HG02759 (cell line): ENCODE measurements around the gene ABCF2.

ENCODE experiments used
- ATAC-seq: cut with Tn5 transposase; IDR thresholded peaks from one replicate; pipeline ENCODE4 v1.9.1; 2021; ENCODE audit warnings: mild to moderate bottlenecking, moderate library complexity; ENCODE audit not compliant: unreplicated experiment

ABCF2 gene

GRCh38 chr7:151242159-151243044 is 15.4 kb upstream of the ABCF2 start:
- no peak for ATAC-seq

GRCh38 chr7:151241755-151242096 is 14.7 kb upstream of the ABCF2 start:
- ATAC-seq, result no peak

GRCh38 chr7:151240942-151241754 is 14.1 kb upstream of the ABCF2 start:
- no peak for ATAC-seq

- ATAC-seq, result no peak
Observed at GRCh38 chr7:151240536-151240935, 13.5 kb upstream of the ABCF2 start.

- ATAC-seq, result no peak
Observed at GRCh38 chr7:151239837-151240459, 12.9 kb upstream of the ABCF2 start.

- no peak for ATAC-seq
Observed at GRCh38 chr7:151238924-151239836, 12.2 kb upstream of the ABCF2 start.

GRCh38 chr7:151238190-151238810 is 11.3 kb upstream of the ABCF2 start:
- no peak for ATAC-seq

GRCh38 chr7:151237244-151238189 is 10.5 kb upstream of the ABCF2 start:
- ATAC-seq, result no peak

- no peak for ATAC-seq
Observed at GRCh38 chr7:151236406-151236805, 9.4 kb upstream of the ABCF2 start.

- no peak for ATAC-seq
Observed at GRCh38 chr7:151235091-151235787, 8.2 kb upstream of the ABCF2 start.

GRCh38 chr7:151233804-151234203 is 6.8 kb upstream of the ABCF2 start:
- ATAC-seq, result no peak

- ATAC-seq, result peak; percentile 33
Observed at GRCh38 chr7:151232917-151233701, 6.1 kb upstream of the ABCF2 start.

GRCh38 chr7:151232091-151232916 is 5.3 kb upstream of the ABCF2 start, which contains the start of gene CHPF2:
Gene CHPF2, plus strand, starts transcription at chr7:151232483. Its CDS starts 1,529 bp downstream, at chr7:151234012.
- peak; percentile 97 for ATAC-seq

GRCh38 chr7:151231080-151231479 is 4.1 kb upstream of the ABCF2 start:
- ATAC-seq, result no peak

GRCh38 chr7:151229249-151229648 is 2.2 kb upstream of the ABCF2 start:
- no peak for ATAC-seq

- no peak for ATAC-seq
Observed at GRCh38 chr7:151228024-151228866, 1.2 kb upstream of the ABCF2 start.
